CD4-positive, alpha-beta T cell treated with Interleukin-1 beta for 1 hour (primary cell): ENCODE data around the gene PDYN.

Source experiments
- DNase-seq, 2 donors: peaks; one replicate each; pipeline ENCODE4 v3.0.0-alpha.2; 2020 to 2022

Gene PDYN

DNA sequence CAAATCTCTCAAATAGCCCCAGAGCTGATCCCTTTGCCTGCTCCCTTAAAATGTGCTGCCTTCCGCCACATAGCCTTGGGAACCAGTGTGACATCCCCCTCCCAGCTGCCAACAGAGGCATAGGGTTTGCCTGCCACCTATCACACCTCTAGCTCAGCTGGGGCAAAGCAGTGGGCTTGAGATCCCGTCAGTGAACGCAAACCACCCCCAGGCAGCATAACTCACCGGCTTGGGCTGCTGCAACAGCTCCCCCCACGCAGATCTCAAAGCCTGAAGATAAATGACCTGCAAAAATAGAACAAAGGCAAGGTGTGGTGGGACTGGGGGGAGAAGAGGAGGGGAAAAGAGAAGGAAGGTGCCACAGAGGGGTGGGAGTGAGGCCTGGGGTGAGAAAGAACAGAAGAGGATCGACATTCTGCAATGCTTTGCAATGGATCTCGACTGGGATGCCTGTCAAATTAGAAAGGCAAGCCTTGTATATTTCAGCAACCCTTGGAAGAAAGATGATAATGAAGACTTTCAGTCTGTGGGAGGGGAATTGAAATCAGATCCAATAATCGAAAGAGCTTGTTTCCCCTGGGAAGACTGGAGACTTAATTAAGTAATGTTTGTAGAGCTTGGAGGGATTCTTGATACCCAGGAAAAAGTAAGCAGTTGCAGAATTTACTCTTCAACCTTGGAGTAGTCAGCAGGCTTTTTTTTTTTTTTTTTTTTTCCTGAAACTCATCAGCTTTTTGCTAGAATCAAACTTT is 1.3 kb downstream of the PDYN start:
- DNase-seq, result no peak

DNA sequence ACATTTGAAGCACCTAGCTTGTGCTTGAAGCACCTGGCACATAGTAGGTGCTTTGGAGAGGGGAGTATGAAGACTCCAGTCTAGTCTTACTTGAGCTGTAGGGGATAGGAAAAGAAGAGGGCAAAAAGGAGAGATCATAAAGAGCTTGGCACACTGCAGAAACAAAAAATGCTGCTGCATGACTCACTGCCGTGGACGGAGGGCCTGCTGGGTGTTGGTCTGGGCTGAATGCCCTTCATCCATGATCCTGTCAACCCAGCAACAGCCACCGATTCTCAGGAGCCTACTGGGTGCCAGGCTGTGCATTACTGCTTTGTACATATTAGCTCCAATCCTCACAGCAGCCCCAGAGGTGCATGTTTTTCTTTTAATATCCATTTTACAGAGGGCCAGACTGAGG is 6.0 kb downstream of the PDYN start:
- no peak for DNase-seq

DNA sequence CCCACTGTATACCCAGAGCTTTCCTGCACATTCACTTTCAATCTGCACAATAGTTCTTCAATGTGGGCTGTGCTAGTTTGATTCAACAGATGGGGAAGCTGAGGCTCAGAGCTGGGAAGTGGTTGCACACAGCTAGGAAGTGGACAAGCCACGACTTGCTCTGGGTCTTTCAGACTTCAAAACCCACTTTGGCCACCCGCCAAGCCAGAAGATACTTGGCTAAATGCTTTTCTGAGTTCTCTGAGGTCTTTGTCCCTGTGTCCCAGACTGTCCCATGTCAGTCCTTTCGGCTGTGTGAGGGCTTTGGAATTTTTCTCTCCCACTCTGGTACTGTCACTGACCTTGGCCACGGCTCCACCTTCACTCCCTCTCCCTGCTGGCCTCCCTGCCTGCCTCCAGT is 10.6 kb downstream of the PDYN start:
- DNase-seq, result no peak

DNA sequence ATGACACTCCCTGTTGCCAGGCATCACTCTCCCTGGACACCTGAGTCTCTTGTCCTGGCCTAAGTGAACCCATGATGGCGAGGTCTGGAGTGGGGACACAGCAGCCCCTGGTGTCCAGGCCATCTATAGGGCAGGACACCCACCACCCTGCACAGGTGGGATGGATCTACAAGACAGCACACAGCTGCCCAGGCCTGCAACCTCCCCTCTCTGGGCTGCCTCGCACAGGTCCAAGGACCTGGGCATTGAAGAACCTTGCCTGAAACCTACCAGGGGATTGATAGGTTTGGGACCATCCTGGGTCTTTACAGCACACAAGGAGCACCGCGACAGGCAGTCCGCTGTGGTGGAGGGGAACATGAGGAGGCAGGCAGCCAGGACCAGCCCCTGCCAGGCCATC is 11.2 kb downstream of the PDYN start:
- DNase-seq, result no peak

DNA sequence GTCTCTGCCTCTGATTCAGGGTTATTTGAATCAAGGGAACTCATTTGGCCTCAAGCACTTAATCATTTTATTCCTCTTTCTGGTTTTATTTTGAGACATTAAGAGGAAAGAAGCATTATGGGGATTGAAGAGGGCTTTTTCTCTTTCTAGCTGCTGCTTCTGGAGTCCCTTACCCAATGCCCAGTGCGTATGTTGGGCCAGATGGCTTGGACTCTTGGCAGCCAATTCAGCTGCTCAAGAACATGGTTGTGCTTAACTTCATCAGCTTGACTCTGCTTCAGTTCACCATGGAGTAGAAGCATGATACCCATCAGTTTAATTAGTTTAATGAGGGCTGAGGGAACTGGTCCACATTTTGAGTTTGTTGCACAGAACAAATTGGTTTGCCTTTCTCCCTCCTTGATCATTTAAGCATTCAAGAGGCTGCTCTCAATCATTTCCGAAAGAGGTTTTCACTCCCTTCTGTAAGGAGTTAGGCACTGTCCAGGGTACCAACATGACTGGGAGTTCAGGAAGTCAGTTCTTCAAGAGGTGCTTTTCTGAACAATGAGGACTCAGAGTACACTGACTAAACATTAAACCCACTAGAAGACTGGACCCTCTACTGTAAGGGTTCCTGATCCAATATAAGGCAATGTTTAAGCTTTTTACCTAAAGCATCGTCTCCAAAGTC is 14.6 kb downstream of the PDYN start:
- no peak for DNase-seq

DNA sequence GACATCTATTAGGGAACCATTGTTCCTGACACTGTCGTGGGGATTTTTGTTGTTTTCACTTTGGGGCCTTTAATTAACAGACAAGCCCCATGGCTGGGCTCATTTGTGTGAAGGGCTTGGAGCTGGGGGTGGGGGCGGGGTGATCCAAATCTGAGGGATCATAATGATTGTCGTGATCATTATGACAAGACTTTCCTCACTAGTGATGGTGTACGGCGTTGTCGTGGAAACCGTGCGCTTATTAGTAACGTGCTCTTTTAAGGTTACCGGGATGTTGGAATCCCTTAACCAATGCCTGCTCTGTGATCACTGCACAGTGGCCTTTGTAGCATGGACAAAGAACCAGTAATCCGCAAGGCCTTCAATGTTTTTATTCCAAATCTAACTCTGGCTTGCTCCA is 18.6 kb downstream of the PDYN start:
- DNase-seq, result no peak

DNA sequence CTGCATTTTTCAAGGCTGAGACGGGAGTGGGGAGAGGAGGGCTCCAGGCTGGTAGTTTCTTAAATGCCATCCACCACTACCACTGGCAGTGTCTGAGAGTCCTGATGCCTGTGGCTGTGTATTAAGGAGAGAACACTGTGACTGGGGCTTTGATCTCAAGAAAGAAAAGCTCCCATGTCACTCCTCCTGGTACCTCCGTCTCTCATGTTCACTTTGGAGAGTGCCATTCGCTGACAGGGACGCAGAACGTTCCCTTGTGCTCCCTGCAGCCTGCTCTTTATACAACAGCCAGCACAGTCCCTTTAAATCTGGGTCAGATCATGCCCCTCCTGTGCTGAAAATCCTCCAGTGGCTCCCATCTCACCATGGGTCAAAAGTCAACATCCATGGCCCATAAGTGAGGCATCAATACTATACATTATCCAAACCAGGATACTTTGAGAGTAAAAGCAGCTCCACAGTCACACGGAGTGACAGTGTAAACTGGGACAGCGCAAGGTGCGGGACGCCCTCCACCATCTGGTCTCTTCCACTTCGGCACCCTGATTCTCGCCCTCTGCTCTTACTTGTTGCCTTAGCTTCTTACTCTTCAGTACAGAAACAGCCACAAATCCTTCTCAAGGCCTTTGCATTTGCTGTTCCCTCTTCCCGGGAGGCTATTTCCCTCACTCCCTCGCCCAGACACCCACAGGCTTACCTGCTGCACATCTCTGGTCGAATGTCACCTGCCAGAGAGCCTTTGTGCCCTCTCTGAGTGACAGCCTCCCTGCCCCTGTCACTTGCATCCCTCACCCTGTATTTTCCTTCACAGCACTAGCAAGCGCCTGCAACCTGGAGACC is 20.0 kb downstream of the PDYN start:
- no peak for DNase-seq

DNA sequence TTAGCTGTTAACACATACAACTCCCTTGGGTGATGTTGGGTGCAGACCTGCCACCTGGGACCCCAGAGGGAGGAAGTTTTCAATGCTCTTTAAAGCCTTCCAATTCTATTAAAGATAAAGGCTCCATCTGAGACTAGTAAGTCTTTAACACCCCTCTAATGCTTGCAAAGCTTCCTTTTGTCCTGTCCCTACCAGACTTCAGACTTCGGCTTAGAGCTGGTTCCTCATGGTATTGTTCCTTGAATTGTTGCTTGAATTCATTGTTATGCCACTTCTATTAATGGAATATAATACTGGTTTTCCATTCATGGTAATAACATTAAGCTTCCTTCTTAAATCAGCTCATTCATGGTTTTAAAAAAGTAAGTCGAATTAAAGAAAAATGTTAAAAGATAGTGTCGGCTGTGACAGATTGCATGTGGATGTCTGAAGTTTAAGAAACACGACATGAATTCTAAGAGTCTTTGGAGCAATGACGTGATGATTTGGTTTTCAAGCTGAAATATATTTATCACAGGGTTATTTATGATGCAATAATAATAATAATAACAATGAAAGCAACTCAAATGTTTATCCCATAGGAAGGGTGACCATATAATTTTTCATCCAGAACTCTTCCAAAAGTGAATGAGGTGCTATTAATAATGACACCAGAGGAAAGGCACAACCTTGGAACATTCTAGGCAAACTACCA is 21.8 kb downstream of the PDYN start:
- no peak for DNase-seq

DNA sequence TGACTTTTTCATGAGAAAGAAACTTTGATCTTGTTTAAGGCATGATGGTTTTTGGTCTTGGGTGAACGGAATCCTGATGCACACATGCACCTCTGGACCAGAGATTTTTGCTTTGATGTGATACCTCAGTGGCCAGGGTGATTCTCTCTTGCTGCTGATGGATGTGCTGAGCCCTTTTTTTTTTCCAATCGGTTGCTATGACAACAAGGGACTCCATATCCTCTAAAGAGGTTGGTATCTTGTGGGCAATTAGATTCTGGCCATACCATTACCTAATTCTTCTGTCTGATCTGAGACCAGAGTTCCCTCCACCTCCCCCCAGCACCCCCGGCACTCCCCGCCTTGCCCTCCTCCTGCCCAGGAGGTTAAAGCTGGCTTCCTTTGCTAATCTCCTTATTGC is 24.9 kb downstream of the PDYN start:
- no peak for DNase-seq

DNA sequence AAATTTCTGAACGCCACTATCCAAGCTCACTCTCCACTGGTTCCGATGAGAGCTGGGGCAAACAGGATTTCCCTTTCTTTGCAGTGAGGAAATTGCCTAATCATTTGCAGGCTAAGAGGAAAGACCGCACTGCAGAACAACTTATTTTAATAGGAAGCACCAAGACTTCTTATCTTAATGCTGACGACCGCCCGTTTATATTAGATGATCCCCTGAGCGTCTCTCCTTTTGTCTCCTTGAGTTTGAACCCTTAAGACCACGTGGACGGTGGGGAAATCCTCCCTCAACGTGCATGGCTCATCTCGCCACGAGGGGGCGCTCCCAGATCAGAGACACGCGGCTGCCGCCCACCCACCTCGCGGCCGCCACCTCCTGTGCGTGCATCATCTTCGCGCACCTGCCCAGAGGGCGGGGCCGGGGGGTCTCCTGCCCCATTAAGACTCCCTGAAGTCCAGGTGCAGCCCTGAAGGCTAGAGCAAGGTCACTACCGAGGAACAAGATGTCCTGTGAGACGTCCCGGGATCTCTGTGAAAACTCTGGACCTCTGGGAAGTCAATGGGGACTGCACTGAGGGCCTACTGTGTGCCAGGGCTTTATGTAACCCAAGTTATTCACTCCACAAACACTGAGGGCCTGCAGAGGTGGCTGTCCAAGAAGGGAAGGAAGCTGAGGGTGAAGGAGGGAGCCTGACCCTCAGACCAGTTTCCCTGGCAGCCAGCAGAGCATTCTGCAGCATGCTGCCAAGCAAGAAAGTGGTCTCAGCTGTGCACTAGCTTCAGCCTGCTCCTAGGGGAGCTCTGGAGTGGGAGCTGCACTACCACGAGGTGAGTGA is 28.1 kb downstream of the PDYN start:
- peak; percentile 57 to 68 for DNase-seq

DNA sequence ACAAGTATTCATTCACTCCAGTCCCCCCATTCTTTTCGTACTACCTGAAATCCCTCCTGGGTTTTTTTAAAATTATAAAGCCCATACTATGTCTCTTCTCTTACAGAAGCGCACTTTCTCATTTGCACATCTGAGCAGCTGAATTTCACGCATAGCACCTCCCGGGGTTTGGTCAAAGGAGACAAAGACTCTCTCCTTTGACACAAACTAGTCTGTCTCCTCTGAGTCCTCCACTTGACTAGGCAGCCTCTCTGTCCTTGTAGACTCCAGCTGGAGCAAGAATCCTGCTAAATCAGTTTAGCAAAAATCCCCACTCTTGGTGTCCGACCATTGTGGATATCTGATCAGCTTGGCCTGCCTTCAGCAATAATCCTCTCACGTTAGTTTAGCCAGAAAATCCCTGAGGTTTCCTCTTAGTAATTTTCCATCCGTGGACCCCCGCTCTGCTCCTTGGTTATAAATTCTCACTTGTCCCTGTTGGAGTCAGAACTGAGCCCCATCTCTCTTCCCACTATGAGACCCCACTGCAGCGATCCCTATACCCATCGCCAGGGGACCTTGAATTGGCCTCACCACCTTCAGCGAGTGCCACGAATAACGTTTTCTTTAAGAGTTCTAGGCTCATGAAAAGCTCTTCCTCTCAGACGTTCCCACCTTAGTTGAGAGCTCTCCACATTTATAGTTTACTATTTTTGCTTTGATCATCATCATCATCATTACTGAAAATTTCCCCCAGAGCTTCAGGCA is 29.0 kb downstream of the PDYN start:
- no peak for DNase-seq

DNA sequence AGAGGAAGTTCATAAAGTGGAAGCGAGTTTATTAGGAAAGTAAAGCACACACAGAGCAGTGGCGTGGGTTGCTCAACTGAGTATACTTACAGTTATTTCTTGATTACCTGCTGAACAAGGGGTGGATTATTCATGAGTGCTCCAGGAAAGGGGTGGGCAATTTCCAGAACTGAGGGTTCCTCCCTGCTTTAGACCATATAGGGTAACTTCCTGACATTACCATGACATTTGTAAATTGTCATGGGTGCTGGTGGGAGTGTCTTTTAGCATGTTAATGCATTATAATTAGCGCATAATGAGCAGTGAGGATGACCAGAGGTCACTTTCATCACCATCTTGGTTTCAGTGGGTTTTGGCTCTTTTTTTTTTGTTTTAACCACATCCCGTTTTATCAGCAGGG is 29.8 kb downstream of the PDYN start:
- peak in 1 of 2 donors; percentile 7 for DNase-seq

DNA sequence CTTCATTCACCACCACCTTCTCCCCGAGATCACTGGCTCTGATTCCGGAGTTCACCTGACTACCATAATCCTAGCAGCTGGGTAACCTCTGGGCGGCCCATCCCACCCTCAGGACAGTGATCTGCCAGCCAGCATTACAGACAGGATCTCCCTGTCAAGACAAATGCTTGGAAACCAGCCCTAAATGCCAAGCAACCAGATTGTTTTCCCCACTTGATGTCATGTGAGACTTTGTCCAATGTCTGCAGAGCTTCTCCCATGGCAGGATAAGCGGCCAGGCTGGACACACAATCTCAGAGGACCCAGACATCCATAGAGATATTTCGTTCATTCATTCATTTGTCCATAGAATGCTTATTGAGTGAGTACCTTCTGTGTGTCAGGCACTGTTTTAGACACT is 32.5 kb downstream of the PDYN start:
- DNase-seq, result no peak

DNA sequence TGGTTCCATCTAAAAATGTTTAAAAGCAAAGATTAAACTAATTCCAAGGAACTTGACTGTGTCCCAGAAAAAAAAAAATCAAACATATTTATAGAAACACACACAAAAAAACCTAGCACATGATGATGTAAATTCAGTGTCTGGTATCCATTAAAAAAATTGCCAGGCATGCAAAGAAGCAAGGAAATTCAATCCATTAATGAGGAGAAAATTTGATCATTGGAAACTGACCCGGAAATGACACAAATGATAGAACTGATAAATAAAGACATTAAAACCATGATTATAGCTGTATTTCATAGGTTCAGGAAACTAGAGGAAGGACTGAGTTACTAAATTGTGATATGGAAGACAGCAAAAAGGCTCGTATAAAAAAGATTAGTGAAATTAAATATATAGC is 34.7 kb downstream of the PDYN start:
- no peak for DNase-seq

DNA sequence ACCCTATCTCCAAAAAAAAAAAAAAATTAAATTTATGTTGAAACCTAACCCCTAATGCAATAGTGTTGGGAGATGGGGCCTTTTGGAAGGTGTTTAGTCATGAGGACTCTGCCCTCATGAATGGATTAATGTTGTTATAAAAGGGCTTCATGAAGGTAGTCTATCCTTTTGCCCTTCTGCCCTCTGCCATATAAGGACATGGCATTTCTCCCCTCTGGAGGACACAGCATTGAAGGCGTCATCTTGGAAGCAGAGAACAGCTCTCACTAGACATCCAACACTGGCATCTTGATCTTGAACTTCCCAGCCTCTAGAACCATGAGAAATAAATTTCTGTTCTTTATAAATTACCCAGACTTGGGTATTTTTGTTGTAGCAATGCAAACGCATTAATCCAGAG is 35.4 kb downstream of the PDYN start:
- DNase-seq, result no peak

DNA sequence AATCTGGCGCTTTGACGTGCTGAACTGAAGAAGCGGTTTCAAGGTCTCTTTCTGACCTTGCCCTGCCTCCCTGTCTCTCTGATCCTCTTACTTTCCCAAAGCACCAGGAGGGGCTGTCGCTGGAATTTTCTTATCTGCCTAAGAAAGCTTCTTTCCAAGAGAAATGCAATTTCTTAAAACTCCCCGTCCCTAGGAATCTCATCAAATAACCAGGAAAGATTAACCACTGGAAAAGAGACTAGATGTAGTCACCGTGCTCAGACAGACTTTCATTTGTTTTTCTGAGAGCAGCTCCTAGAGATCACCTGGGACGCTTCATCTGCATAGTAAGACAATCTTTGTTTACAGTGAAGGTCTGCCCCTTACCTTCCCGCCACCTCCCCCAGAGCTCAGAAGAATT is 38.6 kb downstream of the PDYN start:
- DNase-seq, result no peak

DNA sequence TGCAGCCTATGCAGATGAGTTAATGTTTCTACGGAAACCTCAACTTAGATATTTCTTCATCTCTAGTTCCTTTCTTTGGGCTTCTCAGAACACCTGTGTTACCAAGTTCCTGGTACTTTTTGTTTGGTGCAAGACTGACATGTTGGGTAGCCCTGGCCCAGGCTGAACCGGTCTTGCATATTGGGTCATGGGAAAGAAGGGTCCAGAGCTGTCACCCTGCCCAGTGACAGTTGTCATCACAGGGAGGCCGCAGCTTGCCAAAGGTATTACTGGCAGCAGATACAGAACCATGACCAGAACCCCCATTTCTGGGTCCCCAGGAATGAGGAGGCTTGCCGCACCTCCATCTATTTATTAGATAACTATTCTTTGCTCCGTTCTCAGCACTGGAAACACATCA is 40.2 kb downstream of the PDYN start:
- DNase-seq, result no peak

DNA sequence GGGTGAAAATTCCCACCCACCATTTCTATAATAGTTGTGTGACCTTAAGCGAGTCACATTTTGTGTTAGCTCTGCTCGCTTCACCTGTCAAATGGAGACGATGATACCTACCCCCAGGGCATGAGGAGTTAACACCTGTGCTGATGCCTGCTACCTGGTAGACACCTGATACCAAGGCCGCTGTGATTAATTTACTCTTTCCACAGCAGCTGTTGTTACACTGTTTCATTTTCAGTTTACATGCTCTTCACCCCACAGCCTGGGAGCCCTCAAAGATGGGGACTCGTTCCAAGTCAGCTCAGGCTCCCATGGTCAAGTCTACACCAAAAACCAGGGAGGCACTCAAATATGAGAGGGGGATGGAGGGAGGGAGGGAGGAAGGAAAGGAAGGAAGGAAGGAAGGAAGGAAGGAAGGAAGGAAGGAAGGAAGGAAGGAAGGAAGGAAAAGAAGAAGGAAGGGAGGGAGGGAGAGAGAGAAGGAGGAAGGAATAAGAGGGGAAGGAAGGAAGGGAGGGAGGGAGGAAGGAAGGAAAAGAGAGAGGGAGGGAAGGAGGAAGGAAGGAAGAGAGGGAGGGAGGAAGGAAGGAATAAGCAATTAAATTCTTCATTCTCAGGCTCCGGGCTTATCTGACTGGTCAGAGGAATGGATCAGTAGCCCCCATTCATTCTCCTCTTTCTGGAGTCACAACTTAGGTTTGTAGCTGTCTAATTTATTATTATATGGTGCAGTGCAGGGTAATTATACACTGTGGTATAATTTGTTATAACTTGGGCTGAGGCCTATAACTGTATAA is 40.9 kb downstream of the PDYN start:
- no peak for DNase-seq

DNA sequence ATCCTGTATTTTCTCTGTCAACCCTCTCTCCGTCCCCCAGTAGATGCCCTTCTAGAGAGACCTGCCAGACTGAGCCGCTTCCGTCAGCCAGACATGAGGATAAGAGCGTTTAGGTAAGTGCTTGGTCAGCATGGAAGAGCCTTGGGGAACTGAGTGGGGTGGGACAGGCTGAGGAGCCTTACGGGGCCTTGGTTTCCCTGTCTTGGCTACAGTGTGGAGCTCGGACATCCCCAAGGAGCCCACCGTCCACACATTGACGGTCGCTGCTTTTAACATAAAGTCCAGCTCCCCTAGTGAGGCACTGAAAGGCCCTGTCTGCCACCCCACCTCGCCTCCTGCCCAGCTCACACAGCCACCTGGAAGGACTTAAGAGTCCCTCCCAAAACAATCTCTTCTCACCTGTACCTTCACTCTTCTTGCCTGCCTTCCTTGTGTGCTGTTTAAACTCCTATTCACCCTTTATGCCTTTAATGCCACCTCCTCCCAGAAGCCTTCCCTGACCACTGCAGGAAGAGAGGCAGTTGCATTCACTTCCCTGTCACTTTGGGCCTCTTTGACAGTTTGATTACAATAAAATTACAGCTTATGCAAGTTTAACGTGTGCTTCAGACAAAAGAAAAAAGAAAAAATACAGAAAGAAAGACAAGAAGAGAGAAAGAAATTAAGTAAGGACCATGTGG is 42.3 kb downstream of the PDYN start:
- DNase-seq, result no peak

DNA sequence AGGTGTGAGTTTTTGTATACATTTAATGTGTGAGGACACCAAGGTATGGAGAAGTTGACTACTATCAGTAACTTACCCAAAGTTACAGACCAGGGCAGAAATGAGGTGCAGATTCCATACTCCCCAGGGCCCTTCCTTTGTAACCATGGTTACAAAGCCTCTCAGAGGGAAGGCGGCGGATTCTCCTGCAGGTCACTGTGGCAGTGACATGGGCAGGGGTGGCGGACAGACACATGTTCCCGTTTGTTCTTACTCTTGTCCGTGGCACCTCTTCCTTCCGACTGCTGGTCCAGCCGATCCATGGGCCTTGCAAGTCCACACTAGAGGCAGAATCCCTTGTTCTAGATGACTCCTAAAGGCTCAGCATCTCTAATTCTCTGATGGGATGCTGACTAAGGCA is 43.0 kb downstream of the PDYN start:
- DNase-seq, result no peak
